NCI-H510A (cell line): ENCODE measurements around the gene JARID2.
A peak's percentile ranks its signal among the peaks of the same experiment; 100 is the strongest.

Experiments
- DNase-seq: peaks from one replicate; lab custom pipeline; 2025; lab: John Stamatoyannopoulos, UW

The JARID2 gene

GRCh38 chr6:15376900-15377487 lies 131.1 kb downstream of the JARID2 start:
- DNase-seq: no peak

- no peak for DNase-seq
Observed at GRCh38 chr6:15378272-15378671, 132.4 kb downstream of the JARID2 start.

GRCh38 chr6:15378866-15379265 lies 133.0 kb downstream of the JARID2 start:
- no peak for DNase-seq

- no peak for DNase-seq
Observed at GRCh38 chr6:15380351-15380750, 134.5 kb downstream of the JARID2 start.

GRCh38 chr6:15382089-15382488 lies 136.2 kb downstream of the JARID2 start:
- no peak for DNase-seq

GRCh38 chr6:15382712-15383111 lies 136.8 kb downstream of the JARID2 start:
- no peak for DNase-seq

- no peak for DNase-seq
Observed at GRCh38 chr6:15384901-15385300, 139.0 kb downstream of the JARID2 start.

- DNase-seq: no peak
Observed at GRCh38 chr6:15385521-15385920, 139.7 kb downstream of the JARID2 start.

GRCh38 chr6:15386110-15386755 lies 140.4 kb downstream of the JARID2 start:
- DNase-seq: no peak

GRCh38 chr6:15386756-15387112 lies 140.9 kb downstream of the JARID2 start:
- no peak for DNase-seq

- DNase-seq: no peak
Observed at GRCh38 chr6:15387118-15387517, 141.2 kb downstream of the JARID2 start.

- no peak for DNase-seq
Observed at GRCh38 chr6:15389084-15389764, 143.4 kb downstream of the JARID2 start.

GRCh38 chr6:15389765-15390723 lies 144.2 kb downstream of the JARID2 start:
- peak; percentile 8 for DNase-seq

GRCh38 chr6:15391500-15391899 lies 145.6 kb downstream of the JARID2 start:
- DNase-seq: no peak

GRCh38 chr6:15392182-15392581 lies 146.3 kb downstream of the JARID2 start:
- DNase-seq: no peak

GRCh38 chr6:15393605-15394004 lies 147.7 kb downstream of the JARID2 start:
- DNase-seq: no peak

GRCh38 chr6:15395087-15395486 lies 149.2 kb downstream of the JARID2 start:
- no peak for DNase-seq

GRCh38 chr6:15396808-15397207 lies 150.9 kb downstream of the JARID2 start:
- DNase-seq: no peak

GRCh38 chr6:15398633-15399275 lies 152.9 kb downstream of the JARID2 start:
- no peak for DNase-seq

- DNase-seq: peak; percentile 27
Observed at GRCh38 chr6:15399641-15400470, 154.0 kb downstream of the JARID2 start.

- DNase-seq: peak; percentile 70
Observed at GRCh38 chr6:15400572-15401004, 154.7 kb downstream of the JARID2 start.
